T1000 (cell line): ENCODE data around the gene ADAMTS16.

ENCODE experiments used
- DNase-seq: peaks from one replicate; lab custom pipeline; 2025; ENCODE audit warnings: mixed read lengths; lab: John Stamatoyannopoulos, UW

ADAMTS16 gene

GRCh38 chr5:5316334-5316733, 176.2 kb downstream of the ADAMTS16 start:
- no peak for DNase-seq

- no peak for DNase-seq
Measured at GRCh38 chr5:5317976-5318375, 177.8 kb downstream of the ADAMTS16 start.

GRCh38 chr5:5318426-5319190, 178.5 kb downstream of the ADAMTS16 start:
- DNase-seq, result no peak

GRCh38 chr5:5320062-5320805, 180.1 kb downstream of the ADAMTS16 start:
- DNase-seq, result no peak

- DNase-seq, result no peak
Measured at GRCh38 chr5:5321137-5321536, 181.0 kb downstream of the ADAMTS16 start.

- no peak for DNase-seq
Measured at GRCh38 chr5:5323551-5323950, 183.4 kb downstream of the ADAMTS16 start.

GRCh38 chr5:5326115-5326758, 186.1 kb downstream of the ADAMTS16 start:
- DNase-seq, result no peak

GRCh38 chr5:5327126-5327525, 187.0 kb downstream of the ADAMTS16 start:
- no peak for DNase-seq

- DNase-seq, result no peak
Measured at GRCh38 chr5:5330728-5331452, 190.8 kb downstream of the ADAMTS16 start.

GRCh38 chr5:5331848-5332247, 191.7 kb downstream of the ADAMTS16 start:
- DNase-seq, result no peak

GRCh38 chr5:5332287-5332686, 192.2 kb downstream of the ADAMTS16 start:
- DNase-seq, result no peak

- DNase-seq, result no peak
Measured at GRCh38 chr5:5335107-5335506, 195.0 kb downstream of the ADAMTS16 start.

GRCh38 chr5:5335700-5336264, 195.7 kb downstream of the ADAMTS16 start:
- no peak for DNase-seq

- no peak for DNase-seq
Measured at GRCh38 chr5:5339257-5339656, 199.1 kb downstream of the ADAMTS16 start.

- peak; percentile 75 for DNase-seq
Measured at GRCh38 chr5:5340206-5340729, 200.1 kb downstream of the ADAMTS16 start.

- DNase-seq, result no peak
Measured at GRCh38 chr5:5341531-5342292, 201.6 kb downstream of the ADAMTS16 start.

- DNase-seq, result no peak
Measured at GRCh38 chr5:5342784-5343183, 202.7 kb downstream of the ADAMTS16 start.

- no peak for DNase-seq
Measured at GRCh38 chr5:5343568-5343967, 203.4 kb downstream of the ADAMTS16 start.

- DNase-seq, result no peak
Measured at GRCh38 chr5:5344051-5344571, 204.0 kb downstream of the ADAMTS16 start.

- no peak for DNase-seq
Measured at GRCh38 chr5:5344606-5345005, 204.5 kb downstream of the ADAMTS16 start.

GRCh38 chr5:5347442-5347841, 207.3 kb downstream of the ADAMTS16 start:
- no peak for DNase-seq
